Neural progenitor cell (in vitro differentiated cells): ENCODE measurements around the gene MED27. TPM values are rescaled to one million over a fixed set of nuclear protein-coding genes. Genes with fewer than 3 reads are reported as not detected.

Source experiments
- DNase-seq: peaks from one replicate; pipeline ENCODE4 v3.0.0-alpha.2; 2016; ENCODE audit warnings: low spot score
- H2AFZ ChIP-seq: fragments of 200-600 bp; sonication (generic); replicated peaks from 2 replicates; pipeline ENCODE4 v1.6.1; 2016; ENCODE audit warnings: antibody characterized with exemption
- H3F3A ChIP-seq: fragments of 200-600 bp; sonication (generic); 2 replicates; pipeline ENCODE4 v1.6.1; 2016; ENCODE audit warnings: antibody characterized with exemption, low read depth
- H3K27ac ChIP-seq: fragments of 200-600 bp; sonication (generic); 2 replicates; pipeline ENCODE4 v1.5.1; 2016; ENCODE audit warnings: mild to moderate bottlenecking
- H3K27me3 ChIP-seq: fragments of 200-600 bp; sonication (generic); 2 replicates; pipeline ENCODE4 v1.6.1; 2016; ENCODE audit warnings: mild to moderate bottlenecking, moderate library complexity
- H3K36me3 ChIP-seq: fragments of 200-600 bp; sonication (generic); 2 replicates; pipeline ENCODE4 v1.5.1; 2016
- H3K4me1 ChIP-seq: fragments of 200-600 bp; sonication (generic); 2 replicates; pipeline ENCODE4 v1.6.1; 2016; ENCODE audit warnings: mixed run types
- H3K4me2 ChIP-seq: fragments of 200-600 bp; sonication (generic); 2 replicates; pipeline ENCODE4 v1.6.1; 2016
- H3K4me3 ChIP-seq: fragments of 200-600 bp; sonication (generic); 2 replicates; pipeline ENCODE4 v1.5.1; 2016
- H3K79me2 ChIP-seq: fragments of 200-600 bp; sonication (generic); 2 replicates; pipeline ENCODE4 v1.6.1; 2016; ENCODE audit warnings: low read depth
- H3K9ac ChIP-seq: fragments of 200-600 bp; sonication (generic); 2 replicates; pipeline ENCODE4 v1.6.1; 2016
- H3K9me3 ChIP-seq: fragments of 200-600 bp; sonication (generic); 2 replicates; pipeline ENCODE4 v1.5.1; 2016; ENCODE audit warnings: low read depth
- H4K20me1 ChIP-seq: fragments of 200-600 bp; sonication (generic); 2 replicates; pipeline ENCODE4 v1.6.1; 2016; ENCODE audit warnings: low read depth
- H3K27ac Mint-ChIP-seq: 3 replicates; pipeline ENCODE4 v1.8.0; 2021; ENCODE audit warnings: mixed read lengths
- H3K27me3 Mint-ChIP-seq: 2 replicates; pipeline ENCODE4 v1.8.0; 2022; ENCODE audit warnings: low read depth, mild to moderate bottlenecking, inconsistent platforms, moderate library complexity, mixed read lengths; ENCODE audit not compliant: insufficient read depth
- H3K36me3 Mint-ChIP-seq: 3 replicates; pipeline ENCODE4 v1.8.0; 2021; ENCODE audit warnings: mixed read lengths
- H3K4me1 Mint-ChIP-seq: 3 replicates; pipeline ENCODE4 v1.8.0; 2021; ENCODE audit warnings: mixed read lengths
- H3K4me3 Mint-ChIP-seq: 3 replicates; pipeline ENCODE4 v1.8.0; 2021; ENCODE audit warnings: mild to moderate bottlenecking, moderate library complexity, mixed read lengths
- H3K9me3 Mint-ChIP-seq: 3 replicates; pipeline ENCODE4 v1.8.0; 2020; ENCODE audit warnings: mixed read lengths
- CTCF ChIP-seq: fragments of 200-600 bp; sonication (generic); IDR thresholded peaks from 2 replicates; pipeline ENCODE4 v1.5.1; 2017; ENCODE audit warnings: antibody characterized with exemption, mild to moderate bottlenecking
- EZH2 ChIP-seq: fragments of 200-600 bp; sonication (generic); IDR thresholded peaks from 2 replicates; pipeline ENCODE4 v1.6.1; 2017; ENCODE audit warnings: antibody characterized with exemption, mild to moderate bottlenecking, moderate library complexity
- EZH2phosphoT487 ChIP-seq: fragments of 200-600 bp; sonication (generic); IDR thresholded peaks from 2 replicates; pipeline ENCODE4 v1.6.1; 2017; ENCODE audit warnings: antibody characterized with exemption
- total RNA-seq: library from RNA; depleted of rRNA; stranded (reverse); fragments of >200 nt; gene quantifications from 2 replicates; pipeline ENCODE4 v1.2.3, GENCODE V29; 2015; ENCODE audit warnings: low replicate concordance

The MED27 gene
- total RNA-seq, 1 donor from 2014 or later = 15.1 TPM

GRCh38 chr9:132042324-132042723 lies 37.3 kb downstream of the MED27 start:
- TF ChIP-seq EZH2phosphoT487 = no peak
- TF ChIP-seq CTCF = no peak
- no peak for TF ChIP-seq EZH2
- no peak overlapping the region for H3K4me2 ChIP-seq
- no peak for DNase-seq
- H3K9me3 ChIP-seq = no peaks in the 10 kb centered on the region
- H3K36me3 ChIP-seq = no peaks in the 10 kb centered on the region
- H3K79me2 ChIP-seq = peaks cover 4% of the 10 kb centered on the region
- H3K4me1 Mint-ChIP-seq = peaks cover 3% of the 10 kb centered on the region
- no peaks in the 10 kb centered on the region for H3K36me3 Mint-ChIP-seq
- H4K20me1 ChIP-seq = peaks cover 18% of the 10 kb centered on the region
- no peak overlapping the region for H3K4me3 ChIP-seq
- H3F3A ChIP-seq = no peaks in the 10 kb centered on the region
- no peak overlapping the region for H3K4me3 Mint-ChIP-seq
- no peak overlapping the region for H3K27ac ChIP-seq
- no peak overlapping the region for H2AFZ ChIP-seq
- no peak overlapping the region for H3K9ac ChIP-seq
- no peak overlapping the region for H3K27ac Mint-ChIP-seq
- H3K4me1 ChIP-seq = no peaks in the 10 kb centered on the region
- no peaks in the 10 kb centered on the region for H3K9me3 Mint-ChIP-seq
- no peaks in the 10 kb centered on the region for H3K27me3 Mint-ChIP-seq
- no peaks in the 10 kb centered on the region for H3K27me3 ChIP-seq

- H3K4me3 ChIP-seq = no peak overlapping the region
- no peak overlapping the region for H3K27ac Mint-ChIP-seq
Observed at GRCh38 chr9:132041798-132042197, 37.9 kb downstream of the MED27 start.

GRCh38 chr9:132040808-132041207 lies 38.9 kb downstream of the MED27 start:
- H3K9me3 Mint-ChIP-seq = no peaks in the 10 kb centered on the region
- no peak overlapping the region for H3K4me3 Mint-ChIP-seq

More at GRCh38 chr9:132041798-132042197, 37.9 kb downstream of the MED27 start:
- no peaks in the 10 kb centered on the region for H3K36me3 Mint-ChIP-seq
- no peaks in the 10 kb centered on the region for H3K9me3 ChIP-seq
- H4K20me1 ChIP-seq = peaks cover 23% of the 10 kb centered on the region
- H2AFZ ChIP-seq = no peak overlapping the region
- no peak for TF ChIP-seq EZH2phosphoT487
- TF ChIP-seq EZH2 = no peak
- no peak for TF ChIP-seq CTCF
- no peaks in the 10 kb centered on the region for H3K27me3 ChIP-seq
- H3K27me3 Mint-ChIP-seq = no peaks in the 10 kb centered on the region
- peaks cover 4% of the 10 kb centered on the region for H3K79me2 ChIP-seq
- H3K4me2 ChIP-seq = no peak overlapping the region
- no peaks in the 10 kb centered on the region for H3F3A ChIP-seq
- H3K9ac ChIP-seq = no peak overlapping the region
- H3K4me1 Mint-ChIP-seq = peaks cover 3% of the 10 kb centered on the region
- H3K27ac ChIP-seq = no peak overlapping the region
- no peaks in the 10 kb centered on the region for H3K36me3 ChIP-seq
- no peaks in the 10 kb centered on the region for H3K9me3 Mint-ChIP-seq
- H3K4me3 Mint-ChIP-seq = no peak overlapping the region
- DNase-seq = no peak
- H3K4me1 ChIP-seq = no peaks in the 10 kb centered on the region

More at GRCh38 chr9:132040808-132041207, 38.9 kb downstream of the MED27 start:
- no peaks in the 10 kb centered on the region for H3K27me3 ChIP-seq
- H4K20me1 ChIP-seq = peaks cover 25% of the 10 kb centered on the region
- no peaks in the 10 kb centered on the region for H3K9me3 ChIP-seq
- TF ChIP-seq EZH2phosphoT487 (no peak), EZH2 (no peak), CTCF (no peak)
- no peak overlapping the region for H3K9ac ChIP-seq
- Mint-ChIP-seq H3K4me1 (peaks cover 3% of the 10 kb centered on the region), H3K27ac (no peak overlapping the region), H3K36me3 (no peaks in the 10 kb centered on the region), H3K27me3 (no peaks in the 10 kb centered on the region)
- no peaks in the 10 kb centered on the region for H3K79me2 ChIP-seq
- no peak for DNase-seq
- no peak overlapping the region for H2AFZ ChIP-seq
- H3K4me2 ChIP-seq = no peak overlapping the region
- no peaks in the 10 kb centered on the region for H3K36me3 ChIP-seq
- no peak overlapping the region for H3K27ac ChIP-seq
- no peaks in the 10 kb centered on the region for H3K4me1 ChIP-seq
- H3F3A ChIP-seq = no peaks in the 10 kb centered on the region
- no peak overlapping the region for H3K4me3 ChIP-seq
